Body of pancreas (tissue), 4 donors: ENCODE results near the gene EDARADD. TPM values are rescaled to one million over a fixed set of nuclear protein-coding genes. Genes with fewer than 3 reads are reported as not detected.
"Not testable (repeated sequence)": the region's sequence is repeated elsewhere in the genome, so short reads cannot be mapped to it uniquely, and the experiment has no call there.

ENCODE experiments used
- ATAC-seq: fragments of 150-250 bp; one replicate; pipeline ENCODE4 v1.9.1; 2016
- DNase-seq, 4 donors: peaks; one replicate each; pipeline ENCODE4 v3.0.0-alpha.2; 2019
- H3K27ac ChIP-seq, 4 donors: fragments of 200-600 bp; sonication (generic); 1 replicate in 3 of 4; 2 replicates in 1 of 4; pipeline versions ENCODE4 v1.5.1 to v1.6.1; 2016 to 2019; ENCODE audit warnings: mild to moderate bottlenecking in 1 of 4, mixed read lengths in 1 of 4, moderate library complexity in 1 of 4
- H3K27me3 ChIP-seq, 2 donors: fragments of 200-600 bp; sonication (generic); one replicate each; pipeline ENCODE4 v1.6.0; 2016; ENCODE audit warnings: mild to moderate bottlenecking in 1 of 2
- H3K36me3 ChIP-seq, 2 donors: fragments of 200-600 bp; sonication (generic); replicated peaks in 1 of 2; 2 replicates each; pipeline ENCODE4 v1.5.1; 2016; ENCODE audit warnings: low read depth in 2 of 2; ENCODE audit not compliant: insufficient read depth in 1 of 2
- H3K4me1 ChIP-seq: fragments of 200-600 bp; sonication (generic); one replicate; pipeline ENCODE4 v1.6.0; 2016
- H3K4me3 ChIP-seq, 2 donors: fragments of 200-600 bp; sonication (generic); 1 replicate in 1 of 2; 2 replicates in 1 of 2; pipeline ENCODE4 v1.5.1; 2016 to 2019
- H3K9me3 ChIP-seq, 3 donors: fragments of 200-600 bp; sonication (generic); 1 replicate in 2 of 3; 2 replicates in 1 of 3; pipeline ENCODE4 v1.5.1; 2016
- CTCF ChIP-seq, 7 experiments: fragments of 450-650 bp in 4 of 7; fragments of 200-600 bp in 3 of 7; sonication (generic) in 3 of 7; IDR thresholded peaks; one replicate each; pipeline ENCODE4 v1.5.1; 2016 to 2019; ENCODE audit warnings: antibody characterized with exemption in 7 of 7
- POLR2A ChIP-seq, 3 donors: fragments of 450-650 bp; IDR thresholded peaks; one replicate each; pipeline ENCODE4 v1.6.1; 2016; ENCODE audit warnings: antibody characterized with exemption in 3 of 3, mild to moderate bottlenecking in 2 of 3
- WGBS, 2 donors: methylation state at CpG; one replicate each; pipeline ENCODE4 v1.1.5; 2017; 5-methylcytosine and 5-hydroxymethylcytosine counted together
- intact Hi-C: fragments of 100-400 bp; cut with DNase I; formaldehyde crosslinking; loops from one replicate; pipeline ENCODE4 v1.15.1; 2023
- total RNA-seq, 2 donors: library from RNA; depleted of rRNA; stranded (reverse); fragments of >200 nt; gene quantifications; one replicate each; pipeline ENCODE4 v1.1.0, GENCODE V29; 2016

EDARADD gene
- total RNA-seq, 2 donors from 2014 or later: 2.9 to 8.9 TPM

- TF ChIP-seq CTCF (IDR thresholded peaks at IDR 0.05) (no peak), POLR2A (IDR thresholded peaks at IDR 0.05) (no peak)
- Histone ChIP-seq H3K27ac (peak overlapping the region in 1 of 4 donors; percentile 20), H3K9me3 (no peaks in the 10 kb centered on the region), H3K36me3 (no peaks in the 10 kb centered on the region), H3K4me1 (peaks cover 7% of the 10 kb centered on the region), H3K4me3 (no peak overlapping the region), H3K27me3 (no peaks in the 10 kb centered on the region)
- peak; percentile 20 to 58 (median 37) for DNase-seq
- 37 to 53% methylated on average over 5 of the region's 5 CpGs for WGBS, 2 donors
- intact Hi-C loops: no loop called here
- ATAC-seq: peak; percentile 63
Observed at GRCh38 chr1:236480758-236481436, 86.8 kb downstream of the EDARADD start.

- WGBS, 2 donors: 89 to 94% methylated on average over 13 to 14 of the region's 14 CpGs
- Histone ChIP-seq H3K4me1 (peaks cover 7% of the 10 kb centered on the region), H3K36me3 (no peaks in the 10 kb centered on the region), H3K9me3 (no peaks in the 10 kb centered on the region), H3K27ac (no peak overlapping the region), H3K4me3 (no peak overlapping the region), H3K27me3 (no peaks in the 10 kb centered on the region)
- DNase-seq (no peak), ATAC-seq (no peak)
- intact Hi-C loops: no loop called here
- TF ChIP-seq POLR2A (IDR thresholded peaks at IDR 0.05): no peak
- no peak for TF ChIP-seq CTCF (IDR thresholded peaks at IDR 0.05)
Observed at GRCh38 chr1:236484310-236484971, 90.4 kb downstream of the EDARADD start.

GRCh38 chr1:236486356-236487002 is 92.4 kb downstream of the EDARADD start:
- H3K27me3 ChIP-seq: no peaks in the 10 kb centered on the region
- TF ChIP-seq POLR2A (IDR thresholded peaks at IDR 0.05) (no peak), CTCF (IDR thresholded peaks at IDR 0.05) (no peak)
- WGBS, 2 donors: 69 to 71% methylated on average over 4 of the region's 4 CpGs
- intact Hi-C loops: no loop called here
- H3K9me3 ChIP-seq: no peaks in the 10 kb centered on the region
- no peaks in the 10 kb centered on the region for H3K4me1 ChIP-seq
- H3K4me3 ChIP-seq: no peak overlapping the region
- DNase-seq (no peak), ATAC-seq (no peak)
- no peak overlapping the region for H3K27ac ChIP-seq
- H3K36me3 ChIP-seq: no peaks in the 10 kb centered on the region

GRCh38 chr1:236489161-236489560 is 95.1 kb downstream of the EDARADD start:
- H3K36me3 ChIP-seq, H3K9me3 ChIP-seq, H3K4me1 ChIP-seq, H3K27ac ChIP-seq, H3K27me3 ChIP-seq, DNase-seq, H3K4me3 ChIP-seq, ATAC-seq, intact Hi-C loops: not testable (repeated sequence)
- 77 to 82% methylated on average over 3 of the region's 3 CpGs for WGBS, 2 donors

- TF ChIP-seq POLR2A (IDR thresholded peaks at IDR 0.05): no peak
- peak; percentile 49 to 85 (median 76) for TF ChIP-seq CTCF (IDR thresholded peaks at IDR 0.05)
- Histone ChIP-seq H3K9me3 (no peaks in the 10 kb centered on the region), H3K36me3 (no peaks in the 10 kb centered on the region), H3K4me1 (no peaks in the 10 kb centered on the region), H3K27me3 (no peaks in the 10 kb centered on the region), H3K27ac (no peak overlapping the region), H3K4me3 (no peak overlapping the region)
- 15% methylated on average over 10 to 11 of the region's 11 CpGs for WGBS, 2 donors
- DNase-seq (peak; percentile 49 to 69 (median 58)), ATAC-seq (peak; percentile 87)
- intact Hi-C loops: loop anchor here (5.0 kb wide), 1 partner anchor 378 kb away; no protein-coding TSS in a partner anchor
Observed at GRCh38 chr1:236489710-236490377, 95.8 kb downstream of the EDARADD start.
